Testis (tissue), 3 donors: ENCODE measurements around the gene CTIF. TPM values are rescaled to one million over a fixed set of nuclear protein-coding genes. Genes with fewer than 3 reads are reported as not detected.

Experiments
- DNase-seq: peaks from one replicate; pipeline ENCODE4 v3.0.0-alpha.2; 2019
- H3K27ac ChIP-seq, 2 donors: fragments of 200-600 bp; sonication (generic); one replicate each; pipeline ENCODE4 v1.5.1; 2019
- H3K27me3 ChIP-seq: fragments of 200-600 bp; sonication (generic); one replicate; pipeline ENCODE4 v1.5.1; 2019
- H3K36me3 ChIP-seq: fragments of 200-600 bp; sonication (generic); one replicate; pipeline ENCODE4 v1.5.1; 2017; ENCODE audit warnings: low read depth; ENCODE audit errors: missing control alignments
- H3K4me1 ChIP-seq: fragments of 200-600 bp; sonication (generic); one replicate; pipeline ENCODE4 v1.5.1; 2019
- H3K4me3 ChIP-seq, 2 donors: fragments of 200-600 bp; sonication (generic); one replicate each; pipeline ENCODE4 v1.5.1; 2017 to 2019
- H3K9me3 ChIP-seq: fragments of 200-600 bp; sonication (generic); one replicate; pipeline ENCODE4 v1.5.1; 2017
- CTCF ChIP-seq, 3 experiments: fragments of 450-650 bp in 2 of 3; fragments of 200-600 bp in 1 of 3; sonication (generic) in 1 of 3; IDR thresholded peaks; one replicate each; pipeline ENCODE4 v1.5.1; 2016 to 2019; ENCODE audit warnings: antibody characterized with exemption in 3 of 3, mild to moderate bottlenecking in 2 of 3, moderate library complexity in 1 of 3
- POLR2A ChIP-seq: fragments of 450-650 bp; IDR thresholded peaks from one replicate; pipeline ENCODE4 v1.6.1; 2017; ENCODE audit warnings: antibody characterized with exemption, mild to moderate bottlenecking, moderate library complexity
- WGBS, 2 donors: methylation state at CpG; one replicate each; pipeline ENCODE4 v1.1.5; 2018; 5-methylcytosine and 5-hydroxymethylcytosine counted together
- intact Hi-C: fragments of 100-400 bp; cut with DNase I; formaldehyde crosslinking; loops from one replicate; pipeline ENCODE4 v1.15.1; 2023; ENCODE audit warnings: low total_unique reads
- polyA plus RNA-seq: library from polyadenylated mRNA; stranded (reverse); fragments of 350-450 nt; fragmentation: Illumina TruSeq; extraction: RNeasy Lipid Tissue Mini Kit (QIAGEN cat#74804); gene quantifications from one replicate; pipeline ENCODE4 v1.2.3, GENCODE V29; 2014; ENCODE audit warnings: low read depth, low replicate concordance; ENCODE audit not compliant: insufficient read depth
- total RNA-seq, 2 donors: library from RNA; depleted of rRNA; stranded (reverse); fragments of >200 nt; gene quantifications; one replicate each; pipeline ENCODE4 v1.2.3, GENCODE V29; 2016

Gene CTIF
- total and polyA plus RNA-seq, 3 donors from 2014 or later = 33.8 to 41.5 (median 35.6) TPM

- intact Hi-C loops = no loop called here
- H3K4me1 ChIP-seq = peaks cover 4% of the 10 kb centered on the region
- no peak for TF ChIP-seq POLR2A
- TF ChIP-seq CTCF (IDR thresholded peaks at IDR 0.05) = no peak
- no peaks in the 10 kb centered on the region for H3K36me3 ChIP-seq
- no peak overlapping the region for H3K27ac ChIP-seq
- no peak overlapping the region for H3K4me3 ChIP-seq
- WGBS, 2 donors = 70 to 75% methylated on average over 6 of the region's 6 CpGs
- no peaks in the 10 kb centered on the region for H3K9me3 ChIP-seq
- DNase-seq = no peak
- no peaks in the 10 kb centered on the region for H3K27me3 ChIP-seq
These were observed 101.9 kb downstream of the CTIF start for GRCh38 chr18:48640566-48641270.

GRCh38 chr18:48641981-48642380 is 103.2 kb downstream of the CTIF start:
- Histone ChIP-seq H3K9me3 (no peaks in the 10 kb centered on the region), H3K4me3 (no peak overlapping the region), H3K4me1 (peaks cover 4% of the 10 kb centered on the region), H3K36me3 (no peaks in the 10 kb centered on the region), H3K27ac (no peak overlapping the region), H3K27me3 (no peaks in the 10 kb centered on the region)
- no peak for TF ChIP-seq POLR2A
- TF ChIP-seq CTCF (IDR thresholded peaks at IDR 0.05) = no peak
- intact Hi-C loops = no loop called here
- no peak for DNase-seq
- WGBS, 2 donors = 85 to 91% methylated on average over 4 of the region's 4 CpGs

GRCh38 chr18:48642503-48642902 is 103.7 kb downstream of the CTIF start:
- TF ChIP-seq CTCF (IDR thresholded peaks at IDR 0.05) (no peak), POLR2A (no peak)
- DNase-seq = no peak

GRCh38 chr18:48643262-48643661 is 104.4 kb downstream of the CTIF start:
- intact Hi-C loops = no loop called here
- no peak for TF ChIP-seq POLR2A
- no peak for TF ChIP-seq CTCF (IDR thresholded peaks at IDR 0.05)
- no peaks in the 10 kb centered on the region for H3K27me3 ChIP-seq

More at GRCh38 chr18:48642503-48642902, 103.7 kb downstream of the CTIF start:
- H3K4me3 ChIP-seq = no peak overlapping the region
- H3K4me1 ChIP-seq = no peaks in the 10 kb centered on the region
- H3K9me3 ChIP-seq = no peaks in the 10 kb centered on the region
- no peaks in the 10 kb centered on the region for H3K27me3 ChIP-seq
- H3K27ac ChIP-seq = no peak overlapping the region
- 100% methylated on average over 1 of the region's 1 CpG for WGBS, 2 donors
- no peaks in the 10 kb centered on the region for H3K36me3 ChIP-seq
- intact Hi-C loops = no loop called here

GRCh38 chr18:48644029-48644428 is 105.2 kb downstream of the CTIF start:
- Histone ChIP-seq H3K4me1 (no peaks in the 10 kb centered on the region), H3K9me3 (no peaks in the 10 kb centered on the region), H3K27ac (no peak overlapping the region), H3K36me3 (no peaks in the 10 kb centered on the region), H3K27me3 (no peaks in the 10 kb centered on the region), H3K4me3 (no peak overlapping the region)
- no peak for TF ChIP-seq CTCF (IDR thresholded peaks at IDR 0.05)
- TF ChIP-seq POLR2A = no peak
- no peak for DNase-seq
- WGBS, 2 donors = 96 to 97% methylated on average over 5 of the region's 5 CpGs
- intact Hi-C loops = no loop called here

More at GRCh38 chr18:48643262-48643661, 104.4 kb downstream of the CTIF start:
- Histone ChIP-seq H3K36me3 (no peaks in the 10 kb centered on the region), H3K4me3 (no peak overlapping the region), H3K27ac (no peak overlapping the region), H3K4me1 (no peaks in the 10 kb centered on the region), H3K9me3 (no peaks in the 10 kb centered on the region)
- DNase-seq = no peak
- WGBS, 2 donors = 78 to 93% methylated on average over 1 of the region's 1 CpG
